GM21619 (cell line): ENCODE results near the gene SRPK2.
A peak's percentile ranks its signal among the peaks of the same experiment; 100 is the strongest.
"Not testable (repeated sequence)": the region's sequence is repeated elsewhere in the genome, so short reads cannot be mapped to it uniquely, and the experiment has no call there.

Source experiments
- ATAC-seq: cut with Tn5 transposase; IDR thresholded peaks from one replicate; pipeline ENCODE4 v1.9.1; 2021; ENCODE audit not compliant: unreplicated experiment

SRPK2 gene

GRCh38 chr7:105268511-105269392 lies 120.0 kb downstream of the SRPK2 start:
- ATAC-seq = peak; percentile 73

DNA sequence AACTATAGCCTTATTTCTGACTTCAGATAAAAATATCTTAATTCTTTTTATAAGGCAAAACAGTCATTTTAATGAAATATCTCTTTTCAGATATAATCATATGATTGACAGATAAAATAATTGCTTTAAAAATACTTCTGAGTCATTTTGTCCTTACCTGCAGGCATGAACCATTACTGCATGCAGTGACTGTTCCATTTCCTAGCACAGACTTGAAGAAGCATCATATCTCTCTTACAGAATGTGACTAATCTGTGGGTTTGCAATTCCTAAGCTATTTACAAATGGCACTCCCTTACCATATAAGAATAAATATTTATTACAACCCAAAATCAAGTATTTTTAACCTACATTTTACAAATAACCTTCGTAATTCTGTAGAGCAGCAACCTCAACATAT lies 120.7 kb downstream of the SRPK2 start:
- no peak for ATAC-seq

- ATAC-seq = no peak
Observed at GRCh38 chr7:105267244-105267643, 121.5 kb downstream of the SRPK2 start.

- no peak for ATAC-seq
Observed at GRCh38 chr7:105264707-105265106, 124.0 kb downstream of the SRPK2 start.

DNA sequence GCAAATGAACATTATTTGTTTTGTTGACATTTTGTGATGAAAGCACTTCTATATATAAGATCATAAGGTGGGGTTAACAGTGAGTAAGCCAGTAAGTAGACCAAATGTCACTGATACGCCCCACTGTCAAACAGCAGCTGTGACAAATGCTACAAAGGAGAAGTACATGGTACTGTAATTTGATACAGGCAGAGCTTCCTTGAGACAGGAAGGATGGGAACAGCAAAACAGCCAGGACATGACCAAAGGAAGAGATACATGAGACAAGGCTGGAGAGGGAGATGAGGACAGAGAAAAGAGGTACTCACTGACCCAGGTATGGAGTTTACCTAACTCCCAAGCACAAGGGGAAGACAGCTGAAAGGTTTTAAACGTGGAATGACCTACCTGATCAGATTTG lies 127.0 kb downstream of the SRPK2 start:
- no peak for ATAC-seq

DNA sequence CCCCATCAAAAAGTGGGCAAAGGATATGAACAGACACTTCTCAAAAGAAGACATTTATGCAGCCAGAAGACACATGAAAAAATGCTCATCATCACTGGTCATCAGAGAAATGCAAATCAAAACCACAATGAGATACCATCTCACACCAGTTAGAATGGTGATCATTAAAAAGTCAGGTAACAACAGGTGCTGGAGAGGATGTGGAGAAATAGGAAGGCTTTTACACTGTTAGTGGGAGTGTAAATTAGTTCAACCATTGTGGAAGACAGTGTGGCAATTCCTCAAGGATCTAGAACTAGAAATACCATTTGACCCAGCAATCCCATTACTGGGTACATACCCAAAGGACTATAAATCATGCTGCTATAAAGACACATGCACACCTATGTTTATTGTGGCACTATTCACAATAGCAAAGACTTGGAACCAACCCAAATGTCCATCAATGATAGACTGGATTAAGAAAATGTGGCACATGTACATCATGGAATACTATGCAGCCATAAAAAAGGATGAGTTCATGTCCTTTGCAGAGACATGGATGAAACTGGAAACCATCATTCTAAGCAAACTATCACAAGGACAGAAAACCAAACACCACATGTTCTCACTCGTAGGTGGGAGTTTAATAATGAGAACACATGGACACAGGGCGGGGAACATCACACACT lies 128.4 kb downstream of the SRPK2 start:
- ATAC-seq = not testable (repeated sequence)

DNA sequence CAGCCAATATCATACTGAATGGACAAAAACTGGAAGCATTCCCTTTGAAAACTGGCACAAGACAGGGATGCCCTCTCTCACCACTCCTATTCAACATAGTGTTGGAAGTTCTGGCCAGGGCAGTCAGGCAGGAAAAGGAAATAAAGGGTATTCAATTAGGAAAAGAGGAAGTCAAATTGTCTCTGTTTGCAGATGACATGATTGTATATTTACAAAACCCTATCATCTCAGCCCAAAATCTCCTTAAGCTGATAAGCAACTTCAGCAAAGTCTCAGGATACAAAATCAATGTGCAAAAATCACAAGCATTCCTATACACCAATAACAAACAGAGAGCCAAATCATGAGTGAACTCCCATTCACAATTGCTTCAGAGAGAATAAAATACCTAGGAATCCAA lies 129.8 kb downstream of the SRPK2 start:
- not testable (repeated sequence) for ATAC-seq

DNA sequence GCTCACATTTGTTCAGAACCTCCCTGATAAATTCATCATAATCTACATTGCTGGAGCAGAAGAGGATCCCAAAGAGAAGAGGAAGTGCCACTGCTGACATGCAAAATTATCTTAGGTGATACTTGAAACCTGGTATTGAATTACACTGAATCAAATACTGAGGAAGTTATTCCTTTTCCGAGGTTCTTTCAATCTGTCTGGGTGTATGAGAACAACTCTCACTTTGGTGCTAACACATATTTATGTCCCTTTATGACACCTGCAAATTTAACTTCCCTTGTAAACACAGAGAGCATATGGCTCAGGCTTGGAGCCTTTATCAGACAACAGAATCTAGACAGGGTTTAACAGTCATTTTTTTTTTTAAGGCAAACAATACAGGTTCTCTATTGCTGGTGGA lies 131.4 kb downstream of the SRPK2 start:
- no peak for ATAC-seq

- ATAC-seq = no peak
Observed at GRCh38 chr7:105256761-105257231, 131.9 kb downstream of the SRPK2 start.

- no peak for ATAC-seq
Observed at GRCh38 chr7:105250706-105251105, 138.0 kb downstream of the SRPK2 start.

- ATAC-seq = no peak
Observed at GRCh38 chr7:105250239-105250638, 138.5 kb downstream of the SRPK2 start.

DNA sequence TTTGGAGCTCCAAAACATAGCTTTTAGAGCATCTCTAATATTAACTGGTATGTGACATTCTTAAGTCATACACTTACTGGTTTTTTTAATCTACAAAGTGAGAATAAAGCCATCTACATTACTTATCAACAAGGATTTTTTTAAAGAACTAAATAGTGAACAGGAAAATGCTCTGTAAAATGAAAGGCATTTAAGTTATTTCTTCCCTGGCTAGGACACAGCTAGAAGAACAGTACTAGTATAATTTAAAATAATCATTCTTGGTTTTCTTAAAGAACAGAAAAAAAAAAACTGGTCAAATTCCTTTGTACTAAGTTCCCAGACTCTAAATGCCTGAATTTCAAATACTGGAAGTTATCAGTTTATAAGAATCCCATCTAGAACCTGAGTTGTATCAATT lies 139.5 kb downstream of the SRPK2 start:
- ATAC-seq = no peak

DNA sequence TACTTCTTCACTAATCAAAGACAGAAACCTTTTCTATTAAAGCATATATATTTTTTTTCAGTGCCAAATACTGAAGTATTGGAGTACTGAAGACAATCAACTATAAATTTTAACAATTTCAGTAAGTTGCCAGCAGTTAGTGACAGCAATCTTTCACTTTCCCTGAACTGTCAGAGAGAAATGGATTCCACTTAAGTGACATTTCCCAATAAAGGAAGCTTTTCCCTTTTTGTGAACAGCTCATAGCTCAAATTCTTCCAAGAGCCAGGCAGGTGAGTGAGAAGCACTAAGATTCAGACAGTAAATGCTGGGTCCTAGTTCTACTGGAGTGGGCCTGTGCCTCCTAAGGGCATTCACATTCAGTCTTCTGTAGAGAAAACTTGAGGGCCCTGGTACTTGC lies 142.0 kb downstream of the SRPK2 start:
- no peak for ATAC-seq

DNA sequence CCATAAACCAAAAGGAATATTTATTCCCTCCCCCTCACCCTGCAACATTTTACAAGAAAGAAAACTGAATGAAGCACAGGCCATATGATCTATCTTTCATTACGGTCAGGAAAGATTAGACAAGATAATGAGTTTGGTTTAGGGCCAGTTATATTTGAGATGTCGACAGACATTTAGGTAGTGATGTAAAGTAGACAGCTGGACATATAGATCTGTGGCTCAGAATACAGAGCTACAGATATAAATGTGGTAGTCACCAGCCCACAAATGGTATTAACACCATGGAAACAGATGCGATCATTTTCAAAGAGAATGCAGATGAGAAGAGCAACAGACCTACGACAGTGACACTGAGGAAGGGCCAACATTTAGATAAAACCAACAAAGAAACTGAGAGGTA lies 142.5 kb downstream of the SRPK2 start:
- no peak for ATAC-seq

- no peak for ATAC-seq
Observed at GRCh38 chr7:105245398-105246114, 143.2 kb downstream of the SRPK2 start.

DNA sequence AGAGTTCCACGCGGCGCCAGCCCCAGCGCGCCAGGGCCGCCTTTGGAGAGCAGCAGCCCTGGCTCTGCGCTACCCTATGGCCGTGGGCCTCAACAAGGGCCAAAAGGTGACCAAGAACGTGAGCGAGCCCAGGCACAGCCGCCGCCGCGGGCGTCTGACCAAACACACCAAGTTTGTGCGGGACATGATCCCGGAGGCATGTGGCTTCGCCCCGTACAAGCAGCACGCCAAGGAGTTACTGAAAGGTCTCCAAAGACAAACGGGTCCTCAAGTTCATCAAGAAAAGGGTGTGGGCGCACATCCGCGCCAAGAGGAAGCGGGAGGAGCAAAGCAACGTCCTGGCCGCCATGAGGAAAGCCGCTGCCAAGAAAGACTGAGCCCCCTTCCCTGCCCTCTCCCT lies 144.1 kb downstream of the SRPK2 start:
- no peak for ATAC-seq

- no peak for ATAC-seq
Observed at GRCh38 chr7:105241198-105241597, 147.5 kb downstream of the SRPK2 start.

GRCh38 chr7:105238198-105238765 lies 150.4 kb downstream of the SRPK2 start:
- ATAC-seq = no peak

- no peak for ATAC-seq
Observed at GRCh38 chr7:105234886-105235285, 153.8 kb downstream of the SRPK2 start.

DNA sequence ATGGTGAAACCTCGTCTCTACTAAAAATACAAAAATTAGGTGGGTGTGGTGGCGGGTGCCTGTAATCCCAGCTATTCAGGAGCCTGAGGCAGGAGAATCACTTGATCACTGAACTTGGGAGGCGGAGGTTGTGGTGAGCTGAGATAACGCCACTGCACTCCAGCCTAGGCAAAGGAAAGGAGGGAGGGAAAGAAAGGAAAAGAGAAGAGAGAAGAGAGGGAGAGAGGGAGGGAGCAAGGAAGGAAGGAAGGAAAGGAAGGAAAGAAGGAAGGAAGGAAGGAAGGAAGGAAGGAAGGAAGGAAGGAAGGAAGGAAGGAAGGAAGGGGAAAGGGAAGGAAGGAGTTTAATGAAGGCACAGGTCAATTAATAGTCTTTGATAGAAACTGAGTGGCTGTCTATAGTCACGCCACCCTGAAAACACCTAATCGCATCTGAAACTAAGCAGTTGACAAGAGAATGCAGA lies 155.9 kb downstream of the SRPK2 start:
- ATAC-seq = not testable (repeated sequence)

DNA sequence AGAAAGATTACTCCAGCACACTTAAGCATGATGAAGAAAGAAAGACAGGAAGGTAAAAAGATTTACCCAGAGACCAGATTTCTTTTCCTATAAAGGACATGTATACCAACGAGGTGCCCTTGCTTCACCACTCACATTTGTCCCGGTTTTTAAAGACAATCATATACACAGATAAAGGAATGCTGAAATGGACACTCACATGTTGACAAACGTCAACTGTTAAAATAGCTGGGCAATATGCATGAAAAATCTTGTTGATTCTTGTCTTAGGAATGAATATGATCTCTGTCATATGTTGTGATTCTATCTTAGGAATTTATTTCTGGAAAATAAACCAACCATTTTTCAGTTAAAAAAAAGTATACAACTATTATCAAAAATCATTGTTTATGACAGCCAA lies 158.2 kb downstream of the SRPK2 start:
- ATAC-seq = no peak
